HG02610 (cell line): ENCODE measurements around the gene RTN3.

Source experiments
- ATAC-seq: cut with Tn5 transposase; IDR thresholded peaks from one replicate; pipeline ENCODE4 v1.9.1; 2021; ENCODE audit warnings: mild to moderate bottlenecking, moderate library complexity; ENCODE audit not compliant: unreplicated experiment

Gene RTN3

GRCh38 chr11:63736864-63737263 lies 55.6 kb downstream of the RTN3 start:
- no peak for ATAC-seq

GRCh38 chr11:63737718-63738117 lies 56.4 kb downstream of the RTN3 start:
- no peak for ATAC-seq

GRCh38 chr11:63738720-63739360 lies 57.5 kb downstream of the RTN3 start:
- ATAC-seq = no peak

GRCh38 chr11:63745304-63746170 lies 64.2 kb downstream of the RTN3 start:
- no peak for ATAC-seq

GRCh38 chr11:63747011-63747410 lies 65.7 kb downstream of the RTN3 start:
- no peak for ATAC-seq

- no peak for ATAC-seq
These were observed 68.3 kb downstream of the RTN3 start for GRCh38 chr11:63749624-63750023.

- no peak for ATAC-seq
These were observed 75.8 kb downstream of the RTN3 start for GRCh38 chr11:63756919-63757761.

GRCh38 chr11:63760487-63761079 lies 79.3 kb downstream of the RTN3 start:
- no peak for ATAC-seq

- ATAC-seq = no peak
These were observed 79.9 kb downstream of the RTN3 start for GRCh38 chr11:63761188-63761587.

GRCh38 chr11:63761931-63762653 lies 80.8 kb downstream of the RTN3 start:
- no peak for ATAC-seq

- ATAC-seq = no peak
These were observed 81.6 kb downstream of the RTN3 start for GRCh38 chr11:63762654-63763495.

GRCh38 chr11:63763496-63764339 lies 82.4 kb downstream of the RTN3 start:
- no peak for ATAC-seq

GRCh38 chr11:63764340-63764678 lies 83.0 kb downstream of the RTN3 start:
- ATAC-seq = no peak

- ATAC-seq = no peak
These were observed 83.7 kb downstream of the RTN3 start for GRCh38 chr11:63764679-63765647.

- ATAC-seq = no peak
These were observed 84.5 kb downstream of the RTN3 start for GRCh38 chr11:63765688-63766241.

GRCh38 chr11:63766531-63767235 lies 85.4 kb downstream of the RTN3 start:
- no peak for ATAC-seq

- no peak for ATAC-seq
These were observed 85.9 kb downstream of the RTN3 start for GRCh38 chr11:63767267-63767564.
